H1 (cell line): ENCODE data around the gene NAAA. TPM values are rescaled to one million over a fixed set of nuclear protein-coding genes. Genes with fewer than 3 reads are reported as not detected.

Experiments
- CTCF ChIA-PET: fragments of 300-600 bp; sonication (Branson Sonifier 250); formaldehyde crosslinking; loops from one replicate; lab custom pipeline; 2021; ENCODE audit not compliant: partially characterized antibody; lab: Charles Lee
- POLR2A ChIA-PET: fragments of 300-600 bp; sonication (Branson Sonifier 250); formaldehyde crosslinking; loops from one replicate; lab custom pipeline; 2021; ENCODE audit warnings: inconsistent platforms; ENCODE audit not compliant: partially characterized antibody; lab: Charles Lee
- DNase-seq, 2 experiments: peaks; one replicate each; pipeline versions ENCODE4 v3.0.0 to v3.0.0-alpha.2; 2010 to 2022; ENCODE audit warnings: low spot score in 2 of 2, low read depth in 1 of 2, mixed read lengths in 1 of 2
- FAIRE-seq: peaks from 2 replicates; lab custom pipeline; 2011; peaks lifted over from hg19 to GRCh38; lab: Jason Lieb, UNC
- H2AFZ ChIP-seq: 2 replicates; pipeline ENCODE4 v1.8.1; 2012; ENCODE audit warnings: low read length, inconsistent platforms
- H2AK5ac ChIP-seq: 2 replicates; pipeline ENCODE4 v1.6.1; 2013; ENCODE audit warnings: low read depth, low read length
- H2BK120ac ChIP-seq: replicated peaks from 2 replicates; pipeline ENCODE3; 2013; ENCODE audit warnings: low read depth, low read length, inconsistent platforms
- H2BK12ac ChIP-seq: 2 replicates; pipeline ENCODE4 v1.6.1; 2013; ENCODE audit warnings: low read depth, low read length
- H2BK15ac ChIP-seq: 2 replicates; pipeline ENCODE4 v1.6.1; 2013; ENCODE audit warnings: low read length
- H2BK20ac ChIP-seq: 2 replicates; pipeline ENCODE4 v1.6.1; 2013; ENCODE audit warnings: low read length
- H2BK5ac ChIP-seq: 2 replicates; pipeline ENCODE4 v1.6.1; 2013; ENCODE audit warnings: low read depth, low read length
- H3K14ac ChIP-seq: 2 replicates; pipeline ENCODE4 v1.6.1; 2013; ENCODE audit warnings: inconsistent platforms; ENCODE audit not compliant: insufficient read length
- H3K18ac ChIP-seq: 2 replicates; pipeline ENCODE4 v1.6.1; 2013; ENCODE audit warnings: low read length; ENCODE audit errors: extremely low read depth
- H3K23ac ChIP-seq: 2 replicates; pipeline ENCODE4 v1.6.1; 2013; ENCODE audit warnings: inconsistent platforms; ENCODE audit not compliant: insufficient read length
- H3K23me2 ChIP-seq: 2 replicates; pipeline ENCODE4 v1.6.1; 2013; ENCODE audit warnings: low read depth, low read length
- H3K27ac ChIP-seq: 2 replicates; pipeline ENCODE4 v1.6.1; 2011; ENCODE audit warnings: low read depth, low read length, inconsistent platforms
- H3K27me3 ChIP-seq, 4 experiments: replicated peaks in 1 of 4; 1 replicate in 1 of 4; 2 replicates in 3 of 4; pipeline versions ENCODE4 v1.6.1 to v1.8.1; 2011 to 2013; ENCODE audit warnings: low read length in 3 of 4, mild to moderate bottlenecking in 3 of 4, inconsistent platforms in 2 of 4, mixed read lengths in 2 of 4, moderate library complexity in 1 of 4; ENCODE audit not compliant: control insufficient read depth in 3 of 4, insufficient read depth in 3 of 4; ENCODE audit errors: extremely low read depth in 1 of 4
- H3K36me3 ChIP-seq, 4 experiments: 2 replicates each; pipeline versions ENCODE4 v1.6.1 to v1.8.1; 2011 to 2013; ENCODE audit warnings: mild to moderate bottlenecking in 4 of 4, low read length in 3 of 4, moderate library complexity in 2 of 4, control low read depth in 1 of 4, inconsistent platforms in 1 of 4; ENCODE audit not compliant: insufficient read depth in 4 of 4, control insufficient read depth in 2 of 4
- H3K4ac ChIP-seq: replicated peaks from 2 replicates; pipeline ENCODE3; 2013; ENCODE audit warnings: low read length, low read depth, mixed read lengths, inconsistent platforms; ENCODE audit not compliant: insufficient read length
- H3K4me1 ChIP-seq, 4 experiments: replicated peaks in 1 of 4; 1 replicate in 1 of 4; 2 replicates in 3 of 4; pipeline versions ENCODE4 v1.6.1 to v1.8.1; 2011 to 2013; ENCODE audit warnings: low read length in 3 of 4, inconsistent platforms in 2 of 4, mixed read lengths in 1 of 4; ENCODE audit not compliant: insufficient read depth in 4 of 4, control insufficient read depth in 3 of 4
- H3K4me2 ChIP-seq, 2 experiments: 2 replicates each; pipeline versions ENCODE4 v1.6.1 to v1.8.1; 2011 to 2013; ENCODE audit warnings: low read depth in 2 of 2, low read length in 2 of 2, control low read depth in 1 of 2, inconsistent platforms in 1 of 2, mild to moderate bottlenecking in 1 of 2; ENCODE audit not compliant: insufficient read depth in 1 of 2
- H3K4me3 ChIP-seq, 4 experiments: fragments of 200-600, 300-600 bp in 1 of 4; sonication (generic), shearing (Covaris generic), sonication (Bioruptor Twin) in 1 of 4; 2 replicates each; pipeline versions ENCODE4 v1.5.1 to v1.8.1; 2011 to 2016; ENCODE audit warnings: low read length in 4 of 4, low read depth in 3 of 4, control low read depth in 2 of 4, inconsistent platforms in 2 of 4, mild to moderate bottlenecking in 2 of 4, mixed read lengths in 1 of 4, moderate library complexity in 1 of 4; ENCODE audit not compliant: insufficient read depth in 2 of 4; ENCODE audit errors: extremely low read depth in 1 of 4
- H3K56ac ChIP-seq: replicated peaks from 2 replicates; pipeline ENCODE3; 2013; ENCODE audit warnings: low read depth, mild to moderate bottlenecking, mixed read lengths, low read length, inconsistent platforms; ENCODE audit not compliant: insufficient read length
- H3K79me1 ChIP-seq: 2 replicates; pipeline ENCODE4 v1.6.1; 2013; ENCODE audit warnings: low read depth, low read length, control low read depth
- H3K79me2 ChIP-seq, 2 experiments: 2 replicates each; pipeline versions ENCODE4 v1.6.1 to v1.8.1; 2012 to 2013; ENCODE audit warnings: low read length in 2 of 2, mild to moderate bottlenecking in 2 of 2, inconsistent platforms in 1 of 2; ENCODE audit not compliant: insufficient read depth in 2 of 2, control insufficient read depth in 1 of 2
- H3K9ac ChIP-seq, 4 experiments: replicated peaks in 1 of 4; 1 replicate in 1 of 4; 2 replicates in 3 of 4; pipeline versions ENCODE4 v1.6.1 to v1.8.1; 2011 to 2013; ENCODE audit warnings: low read depth in 3 of 4, low read length in 3 of 4, control low read depth in 2 of 4, mild to moderate bottlenecking in 2 of 4, moderate library complexity in 2 of 4, inconsistent platforms in 1 of 4; ENCODE audit errors: extremely low read depth in 1 of 4
- H3K9me3 ChIP-seq, 2 experiments: 2 replicates each; pipeline versions ENCODE4 v1.6.1 to v1.8.1; 2012 to 2013; ENCODE audit warnings: mild to moderate bottlenecking in 2 of 2, moderate library complexity in 2 of 2, control low read depth in 1 of 2, inconsistent platforms in 1 of 2, low read depth in 1 of 2, low read length in 1 of 2, mixed read lengths in 1 of 2; ENCODE audit not compliant: insufficient read depth in 2 of 2
- H4K20me1 ChIP-seq, 2 experiments: replicated peaks in 1 of 2; 2 replicates each; pipeline versions ENCODE3 to v1.8.1; 2011 to 2013; ENCODE audit warnings: inconsistent platforms in 2 of 2, low read length in 2 of 2, mild to moderate bottlenecking in 1 of 2; ENCODE audit not compliant: insufficient read depth in 2 of 2, control insufficient read depth in 1 of 2
- H4K5ac ChIP-seq: 2 replicates; pipeline ENCODE4 v1.6.1; 2013; ENCODE audit warnings: low read length, low read depth, mixed read lengths, inconsistent platforms; ENCODE audit not compliant: insufficient read length
- H4K8ac ChIP-seq: 2 replicates; pipeline ENCODE4 v1.8.0; 2013; ENCODE audit warnings: mild to moderate bottlenecking, moderate library complexity, low read length, inconsistent platforms; ENCODE audit not compliant: insufficient read depth; ENCODE audit errors: extremely low read depth
- H4K91ac ChIP-seq: replicated peaks from 2 replicates; pipeline ENCODE3; 2013; ENCODE audit warnings: low read length, mixed read lengths, inconsistent platforms; ENCODE audit not compliant: insufficient read length
- CTCF ChIP-seq, 3 experiments: IDR thresholded peaks; 1 replicate in 2 of 3; 2 replicates in 1 of 3; pipeline versions ENCODE4 v1.5.1 to v1.6.1; 2011; ENCODE audit warnings: low read length in 3 of 3, mild to moderate bottlenecking in 3 of 3, inconsistent platforms in 2 of 3, low read depth in 1 of 3, moderate library complexity in 1 of 3; ENCODE audit not compliant: insufficient read depth in 1 of 3; ENCODE audit errors: control extremely low read depth in 1 of 3
- KDM1A ChIP-seq: fragments of 200-600, 300-600 bp; sonication (generic); IDR thresholded peaks from 2 replicates; pipeline ENCODE4 v1.7.1; 2016; ENCODE audit warnings: mild to moderate bottlenecking, low read length, borderline replicate concordance
- RAD21 ChIP-seq, 2 experiments: IDR thresholded peaks in 1 of 2; conservative IDR thresholded peaks in 1 of 2; 2 replicates each; pipeline ENCODE4 v1.6.1; 2011; ENCODE audit warnings: low read depth in 2 of 2, low read length in 2 of 2, improper control_type of control experiment in 1 of 2, inconsistent platforms in 1 of 2, mild to moderate bottlenecking in 1 of 2, moderate library complexity in 1 of 2
- WGBS, 2 experiments: shearing (Covaris generic) in 1 of 2; methylation state at CpG; one replicate each; pipeline versions ENCODE4 v1.1.6 to v1.1.7; 2013 to 2015; ENCODE audit warnings: low lambda C conversion rate in 2 of 2, mixed read lengths in 2 of 2, inconsistent platforms in 1 of 2, low coverage in 1 of 2, missing lambda C conversion rate in 1 of 2; ENCODE audit not compliant: insufficient replicate concordance in 2 of 2, insufficient coverage in 1 of 2, insufficient read length in 1 of 2; ENCODE audit errors: extremely low coverage in 1 of 2, missing lambda C conversion rate in 1 of 2; 5-methylcytosine and 5-hydroxymethylcytosine counted together
- polyA plus RNA-seq, 7 experiments: library from polyadenylated mRNA; depleted of rRNA in 3 of 7; stranded (reverse) in 5 of 7; unstranded in 2 of 7; fragments of >200 nt in 5 of 7; fragments of 200-250 nt in 2 of 7; gene quantifications; 1 replicate in 5 of 7; 2 replicates in 1 of 7; 4 replicates in 1 of 7; pipeline versions ENCODE4 v1.2.1 to v1.2.3, GENCODE V29; 2011 to 2013; ENCODE audit warnings: missing spikeins in 2 of 7, mixed read lengths in 2 of 7
- total RNA-seq: library from RNA; stranded (reverse); fragmentation: NEBNext Ultra II Directional; extraction: Animal tissue kit (Norgen Biotek cat#: 25700); gene quantifications from 2 replicates; pipeline ENCODE4 v1.2.1, GENCODE V29; 2021

NAAA gene
- total and polyA plus RNA-seq, 2 of the 8 experiments (the other 6 are each of a cell fraction or from before 2014, with no cell fraction given): 9.4 to 12.5 TPM

- Histone ChIP-seq H3K14ac (no peak overlapping the region), H2BK15ac (no peak overlapping the region), H4K91ac (no peak overlapping the region), H3K9ac (no peak overlapping the region), H3K27ac (no peak overlapping the region), H2BK5ac (no peak overlapping the region), H3K36me3 (no peaks in the 10 kb centered on the region), H3K23ac (no peak overlapping the region), H4K20me1 (no peaks in the 10 kb centered on the region), H2AFZ (no peak overlapping the region), H3K18ac (no peak overlapping the region), H3K79me1 (no peaks in the 10 kb centered on the region), H3K27me3 (no peaks in the 10 kb centered on the region), H3K9me3 (no peaks in the 10 kb centered on the region), H3K79me2 (no peaks in the 10 kb centered on the region), H3K4me2 (no peak overlapping the region), H3K4me3 (no peak overlapping the region), H2BK120ac (no peak overlapping the region), H3K56ac (no peak overlapping the region), H3K4me1 (no peaks in the 10 kb centered on the region), H2BK20ac (no peak overlapping the region), H3K4ac (no peak overlapping the region), H2AK5ac (no peak overlapping the region), H4K5ac (no peak overlapping the region), H3K23me2 (no peaks in the 10 kb centered on the region), H2BK12ac (no peak overlapping the region), H4K8ac (no peak overlapping the region)
- ChIA-PET CTCF (interaction anchor here (0.6 to 8.1 kb wide), 20 partner anchors 11 to 201 kb away, joined by 3 to 144 read pairs (median 5); partner anchors contain the start of genes NAAA and PPEF2), POLR2A (no interaction called here)
- TF ChIP-seq KDM1A (no peak), CTCF (IDR thresholded peaks at IDR 0.05; ENCODE audit: control extremely low read depth in 1 of 3, insufficient read depth in 1 of 3, low read depth in 1 of 3, low read length in 3 of 3) (peak in 2 of 3 experiments; percentile 58 to 60; a peak in 3 of 4 replicates), RAD21 (IDR thresholded peaks at IDR 0.05 in 1 of 2, conservative IDR thresholded peaks at IDR 0.05 in 1 of 2; ENCODE audit: low read depth in 2 of 2, low read length in 2 of 2) (peak in 1 of 2 experiments; percentile 41; a peak in 2 of 4 replicates)
- FAIRE-seq (peak; percentile 78), DNase-seq (no peak)
- WGBS, 2 experiments: 87% methylated on average over 3 of the region's 3 CpGs; no CpG with 5 or more reads in 1 of the 2 experiments
Measured at GRCh38 chr4:75892508-75892907, 48.3 kb downstream of the NAAA start.
